LNCaP clone FGC (cell line): Measurements from ENCODE around the gene SIAH3.

Source experiments
- DNase-seq: peaks from one replicate; pipeline ENCODE4 v3.0.0-alpha.2; 2011; ENCODE audit warnings: low read depth
- H3K4me3 ChIP-seq: 2 replicates; pipeline ENCODE4 v1.5.1; 2011; ENCODE audit warnings: mild to moderate bottlenecking, low read depth, low read length, control low read depth
- CTCF ChIP-seq: IDR thresholded peaks from 2 replicates; pipeline ENCODE4 v1.5.1; 2012; ENCODE audit warnings: mild to moderate bottlenecking; ENCODE audit not compliant: control insufficient read depth, insufficient read depth; ENCODE audit errors: extremely low read depth

The SIAH3 gene

DNA sequence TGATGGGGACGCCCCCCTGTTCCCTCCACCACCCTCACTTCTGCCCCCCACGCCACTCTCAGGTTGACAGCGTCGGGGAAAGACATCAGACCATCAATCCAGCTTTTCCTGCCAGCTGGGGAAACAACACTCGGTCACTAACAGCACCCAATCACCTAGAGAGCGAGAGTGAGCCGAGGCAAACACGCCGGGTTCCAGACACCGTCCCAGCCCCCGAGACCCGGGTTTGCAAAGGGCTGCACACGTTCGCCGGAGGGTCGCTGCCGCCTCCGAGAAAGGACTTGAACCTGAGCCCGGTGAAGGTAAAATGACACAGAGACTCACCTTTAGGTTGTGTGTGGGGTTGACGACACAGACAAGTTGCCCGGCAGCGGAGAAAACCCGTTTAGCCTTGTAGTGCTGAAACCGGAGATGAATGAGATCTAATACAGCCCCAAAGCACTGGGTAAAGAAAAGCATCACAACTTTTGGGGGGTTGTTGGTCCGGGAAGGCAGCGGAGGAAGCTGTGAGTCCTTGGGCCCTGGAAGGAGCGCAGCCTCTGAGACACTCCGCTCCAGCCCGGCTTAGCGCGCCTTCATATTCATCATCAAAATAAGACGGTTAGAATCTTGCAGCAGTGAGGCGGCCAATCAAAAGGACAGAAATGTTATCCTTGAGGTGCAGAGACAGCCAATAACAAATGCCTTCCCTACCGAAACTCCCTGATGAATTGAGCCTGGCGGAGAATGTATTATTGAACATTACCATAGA lies at the start of gene SIAH3:
Gene SIAH3, minus strand, starts transcription at position 583 of the 751 bp plus-strand sequence. Its CDS starts 124 bp downstream, at position 459.
- TF ChIP-seq CTCF, result no peak
- no peak for DNase-seq
- H3K4me3 ChIP-seq, result no peak within 1 kb of the TSS

DNA sequence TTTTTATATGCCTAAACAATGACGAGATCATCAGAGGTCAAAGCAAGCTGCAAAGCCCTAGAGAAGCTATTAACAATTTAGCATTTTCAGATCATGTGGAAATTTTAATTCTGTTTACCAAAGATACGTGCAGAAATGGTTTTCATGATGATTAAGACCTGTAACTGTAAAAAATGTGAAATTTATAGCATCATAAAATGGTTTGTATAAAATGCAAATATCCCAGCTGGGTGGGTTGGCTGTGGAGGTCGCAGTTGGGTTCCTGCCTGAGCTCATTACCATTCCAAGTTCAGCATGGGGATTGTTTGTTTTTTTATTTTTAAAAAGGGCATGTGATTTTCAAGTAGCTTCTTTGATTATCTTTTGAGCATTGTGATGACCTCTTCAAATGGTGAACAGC lies 47.9 kb upstream of the SIAH3 start:
- no peak for DNase-seq
- TF ChIP-seq CTCF, result no peak
- no peak overlapping the region for H3K4me3 ChIP-seq

DNA sequence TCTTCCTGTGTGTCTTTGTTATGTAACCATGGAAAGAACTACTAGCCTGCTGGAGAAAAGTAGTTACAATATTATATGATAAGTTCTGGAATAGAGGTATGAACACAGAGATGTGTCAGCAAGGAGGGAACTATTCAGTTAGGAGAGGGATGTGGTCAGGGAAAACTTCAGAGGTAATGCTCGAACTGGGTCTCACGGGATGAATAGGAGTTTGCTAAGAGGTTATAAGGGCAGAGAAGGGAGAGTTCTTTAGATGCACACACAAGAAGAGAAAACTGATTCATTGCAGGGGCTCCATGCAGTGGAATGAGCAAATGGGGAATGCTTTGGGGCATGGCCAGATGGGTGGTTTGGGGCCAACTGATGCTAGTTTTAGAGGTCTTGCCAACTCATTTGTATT lies 46.0 kb upstream of the SIAH3 start:
- no peak for TF ChIP-seq CTCF
- DNase-seq, result no peak
- H3K4me3 ChIP-seq, result no peak overlapping the region

DNA sequence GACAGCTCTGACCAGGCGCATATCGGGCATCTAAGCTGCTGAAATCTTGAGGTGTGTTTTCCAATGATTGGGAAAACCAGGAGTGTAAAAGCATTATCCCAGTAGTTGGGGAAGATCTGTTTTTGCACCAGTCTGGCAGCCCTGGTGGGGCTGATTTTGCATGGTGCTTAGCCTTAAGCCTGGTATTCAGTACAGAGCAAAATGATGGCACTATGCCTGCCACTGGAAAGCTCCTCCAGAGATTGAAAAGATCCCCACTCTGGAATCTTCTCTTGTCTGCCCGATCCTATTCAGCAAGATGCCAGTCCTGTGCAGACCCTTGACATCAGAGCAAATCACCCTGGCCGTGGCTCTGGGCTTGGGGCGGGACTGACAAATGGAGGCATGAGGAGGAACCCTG lies 44.7 kb upstream of the SIAH3 start:
- TF ChIP-seq CTCF, result no peak
- no peak for DNase-seq
- H3K4me3 ChIP-seq, result no peak overlapping the region

- TF ChIP-seq CTCF, result no peak
- H3K4me3 ChIP-seq, result no peak overlapping the region
- no peak for DNase-seq
These were observed 44.3 kb upstream of the SIAH3 start for GRCh38 chr13:45895881-45896280.

GRCh38 chr13:45892513-45892912 lies 41.0 kb upstream of the SIAH3 start:
- DNase-seq, result no peak
- H3K4me3 ChIP-seq, result no peak overlapping the region
- TF ChIP-seq CTCF, result no peak
